HCT116 (cell line): ENCODE results near the gene TAGLN2. TPM values are rescaled to one million over a fixed set of nuclear protein-coding genes. Genes with fewer than 3 reads are reported as not detected.

ENCODE experiments used
- ATAC-seq: fragments of 200-7000 bp; cut with Tn5 transposase; 2 replicates; pipeline ENCODE4 v1.9.1; 2020; ENCODE audit warnings: mild to moderate bottlenecking, moderate library complexity
- BruUV-seq: library from RNA; stranded (reverse); fragments of 400-500 nt; replicated peaks from 2 replicates; lab custom pipeline; 2021; lab: Mats Ljungman, UMichigan
- CTCF ChIA-PET: fragments of 300-600 bp; sonication (Branson Sonifier 250); formaldehyde crosslinking; loops from one replicate; lab custom pipeline; 2021; ENCODE audit warnings: antibody characterized with exemption; lab: Charles Lee
- POLR2A ChIA-PET: fragments of 300-600, 350-600 bp; sonication (Branson Sonifier 250); formaldehyde crosslinking; loops from one replicate; lab custom pipeline; 2021; ENCODE audit warnings: antibody characterized with exemption; lab: Charles Lee
- RAD21 ChIA-PET, 2 experiments: fragments of 300-600 bp; sonication (Branson Sonifier 250); formaldehyde crosslinking; loops; one replicate each; lab custom pipeline; 2023; ENCODE audit warnings: low total read pairs in 2 of 2; ENCODE audit not compliant: uncharacterized antibody in 2 of 2, unreplicated experiment in 2 of 2, low non-redundant PET in 1 of 2; lab: Charles Lee
- DNase-seq: peaks from one replicate; pipeline ENCODE4 v3.0.0-alpha.2; 2010; ENCODE audit warnings: low read depth, low spot score
- H2AFZ ChIP-seq: fragments of 200-600 bp; shearing (Covaris generic), sonication (generic); 2 replicates; pipeline ENCODE4 v1.6.1; 2017; ENCODE audit warnings: low read depth, mixed run types, mixed read lengths, antibody characterized with exemption, low read length; ENCODE audit not compliant: poor library complexity, severe bottlenecking
- H3K27ac ChIP-seq: 2 replicates; pipeline ENCODE4 v1.5.1; 2012; ENCODE audit warnings: low read depth, low read length
- H3K27me3 ChIP-seq: fragments of 200-600 bp; sonication (generic); 2 replicates; pipeline ENCODE4 v1.6.1; 2016; ENCODE audit warnings: mixed run types, low read length, mixed read lengths; ENCODE audit not compliant: insufficient read depth
- H3K36me3 ChIP-seq, 2 experiments: fragments of 200-500 bp in 1 of 2; fragments of 200-600 bp in 1 of 2; sonication (Bioruptor generic) in 1 of 2; sonication (generic) in 1 of 2; 2 replicates each; pipeline versions ENCODE4 v1.5.1 to v1.6.1; 2014 to 2016; ENCODE audit warnings: low read length in 2 of 2, inconsistent platforms in 1 of 2, mixed read lengths in 1 of 2, mixed run types in 1 of 2; ENCODE audit not compliant: insufficient read depth in 2 of 2, control insufficient read depth in 1 of 2
- H3K4me1 ChIP-seq, 2 experiments: fragments of 200-600 bp in 1 of 2; sonication (generic) in 1 of 2; 2 replicates each; pipeline versions ENCODE4 v1.5.1 to v1.6.1; 2012 to 2017; ENCODE audit warnings: low read length in 2 of 2, inconsistent platforms in 1 of 2, mild to moderate bottlenecking in 1 of 2, mixed read lengths in 1 of 2, mixed run types in 1 of 2, moderate library complexity in 1 of 2; ENCODE audit not compliant: insufficient read depth in 2 of 2, control insufficient read depth in 1 of 2
- H3K4me2 ChIP-seq: fragments of 200-600 bp; sonication (generic); 2 replicates; pipeline ENCODE4 v1.6.1; 2017; ENCODE audit warnings: mixed run types, low read length, mixed read lengths
- H3K4me3 ChIP-seq, 2 experiments: fragments of 200-600 bp in 1 of 2; sonication (generic) in 1 of 2; replicated peaks in 1 of 2; 2 replicates each; pipeline ENCODE4 v1.5.1; 2011 to 2016; ENCODE audit warnings: low read length in 2 of 2, control low read depth in 1 of 2, low read depth in 1 of 2, mild to moderate bottlenecking in 1 of 2, mixed read lengths in 1 of 2, mixed run types in 1 of 2
- H3K79me2 ChIP-seq: fragments of 200-600 bp; sonication (generic); 2 replicates; pipeline ENCODE4 v1.6.1; 2017; ENCODE audit warnings: mild to moderate bottlenecking, mixed run types, low read length, moderate library complexity, mixed read lengths; ENCODE audit not compliant: insufficient read depth
- H3K9ac ChIP-seq: fragments of 200-600 bp; sonication (generic); 2 replicates; pipeline ENCODE4 v1.6.1; 2016; ENCODE audit warnings: low read length, mixed read lengths
- H3K9me2 ChIP-seq: fragments of 200-600 bp; sonication (generic), shearing (Covaris generic); 2 replicates; pipeline ENCODE4 v1.6.1; 2017; ENCODE audit warnings: mixed run types, mild to moderate bottlenecking, moderate library complexity; ENCODE audit not compliant: insufficient read depth
- H3K9me3 ChIP-seq, 2 experiments: fragments of 200-500 bp in 1 of 2; fragments of 200-600 bp in 1 of 2; sonication (Bioruptor generic) in 1 of 2; sonication (generic) in 1 of 2; 2 replicates each; pipeline ENCODE4 v1.6.1; 2014 to 2017; ENCODE audit warnings: low read length in 2 of 2, mixed read lengths in 2 of 2, inconsistent platforms in 1 of 2, low read depth in 1 of 2, mild to moderate bottlenecking in 1 of 2, mixed run types in 1 of 2, moderate library complexity in 1 of 2; ENCODE audit not compliant: control insufficient read depth in 1 of 2, insufficient read depth in 1 of 2
- H4K20me1 ChIP-seq: fragments of 200-600 bp; sonication (generic), shearing (Covaris generic); 2 replicates; pipeline ENCODE4 v1.6.1; 2017; ENCODE audit warnings: mixed run types, mild to moderate bottlenecking, moderate library complexity; ENCODE audit not compliant: insufficient read depth
- JUND ChIP-seq: IDR thresholded peaks from 2 replicates; pipeline ENCODE4 v1.6.1; 2012
- POLR2A ChIP-seq: IDR thresholded peaks from 2 replicates; pipeline ENCODE4 v1.7.0; 2011; ENCODE audit warnings: borderline replicate concordance; ENCODE audit not compliant: insufficient read depth, insufficient read length; ENCODE audit errors: extremely low read depth
- SIN3A ChIP-seq: IDR thresholded peaks from 2 replicates; pipeline ENCODE4 v1.6.1; 2012; ENCODE audit warnings: low read depth
- intact Hi-C: fragments of 100-400 bp; cut with micrococcal nuclease; formaldehyde crosslinking; loops from 2 replicates; pipeline ENCODE4 v1.10.0; 2022
- total RNA-seq: library from RNA; stranded (reverse); gene quantifications from one replicate; pipeline ENCODE4 v1.2.1, GENCODE V29; 2021; ENCODE audit not compliant: unreplicated experiment
- TF ChIP-seq, protein P1 (sequence below): IDR thresholded peaks from 2 replicates; pipeline ENCODE4 v1.6.1; 2012; ENCODE audit warnings: low read depth
- TF ChIP-seq, protein P2 (sequence below): IDR thresholded peaks from 2 replicates; pipeline ENCODE4 v1.6.1; 2012

The TAGLN2 gene
- total RNA-seq, 1 experiment from 2014 or later, result 127 TPM

DNA sequence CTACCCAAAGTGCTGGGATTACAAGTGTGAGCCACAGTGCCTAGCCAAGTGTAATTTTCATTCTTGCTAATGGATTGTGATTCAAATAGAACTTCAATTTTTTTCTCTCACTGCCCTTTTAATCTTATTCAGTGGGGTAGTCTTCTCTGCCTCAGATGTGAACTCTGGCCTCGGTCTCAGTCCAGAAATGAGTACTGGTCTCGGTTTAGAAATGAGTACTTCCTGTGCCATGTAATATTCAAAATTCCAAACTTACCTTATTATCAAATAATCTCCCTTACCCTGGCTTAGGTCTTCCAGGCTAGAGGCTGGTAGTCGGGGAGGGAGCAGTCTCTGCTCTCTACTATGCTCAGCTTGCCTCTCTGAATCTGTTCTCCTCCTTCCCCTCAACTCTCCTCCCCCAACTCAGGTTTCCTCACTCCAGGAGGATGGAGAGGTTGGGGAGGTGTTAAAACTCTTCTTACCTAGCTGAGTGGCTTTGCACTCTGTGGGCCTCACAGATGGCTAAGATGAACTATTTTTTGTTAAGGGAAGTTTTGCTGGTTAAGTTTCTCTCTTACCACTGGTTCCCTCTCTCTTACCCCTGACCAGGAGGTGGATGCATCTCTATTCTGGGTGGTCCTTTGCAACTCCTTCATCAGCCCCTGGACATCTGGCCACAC lies 33.5 kb upstream of the TAGLN2 start:
- Histone ChIP-seq H2AFZ (no peak overlapping the region), H3K4me2 (peak overlapping the region; percentile 47), H3K4me1 (peaks cover 6 to 24% of the 10 kb centered on the region in 2 experiments; a peak in 3 of 4 replicates), H4K20me1 (no peaks in the 10 kb centered on the region), H3K36me3 (no peaks in the 10 kb centered on the region), H3K27me3 (peaks cover under 1% of the 10 kb centered on the region), H3K4me3 (no peak overlapping the region)
- ATAC-seq, result peak; percentile 15; the same call in 1 of the 2 replicates
- intact Hi-C loops, result no loop called here
- POLR2A ChIA-PET, result no interaction called here
- TF ChIP-seq SIN3A (no peak), POLR2A (no peak), JUND (no peak)
- TF ChIP-seq, protein P1, sequence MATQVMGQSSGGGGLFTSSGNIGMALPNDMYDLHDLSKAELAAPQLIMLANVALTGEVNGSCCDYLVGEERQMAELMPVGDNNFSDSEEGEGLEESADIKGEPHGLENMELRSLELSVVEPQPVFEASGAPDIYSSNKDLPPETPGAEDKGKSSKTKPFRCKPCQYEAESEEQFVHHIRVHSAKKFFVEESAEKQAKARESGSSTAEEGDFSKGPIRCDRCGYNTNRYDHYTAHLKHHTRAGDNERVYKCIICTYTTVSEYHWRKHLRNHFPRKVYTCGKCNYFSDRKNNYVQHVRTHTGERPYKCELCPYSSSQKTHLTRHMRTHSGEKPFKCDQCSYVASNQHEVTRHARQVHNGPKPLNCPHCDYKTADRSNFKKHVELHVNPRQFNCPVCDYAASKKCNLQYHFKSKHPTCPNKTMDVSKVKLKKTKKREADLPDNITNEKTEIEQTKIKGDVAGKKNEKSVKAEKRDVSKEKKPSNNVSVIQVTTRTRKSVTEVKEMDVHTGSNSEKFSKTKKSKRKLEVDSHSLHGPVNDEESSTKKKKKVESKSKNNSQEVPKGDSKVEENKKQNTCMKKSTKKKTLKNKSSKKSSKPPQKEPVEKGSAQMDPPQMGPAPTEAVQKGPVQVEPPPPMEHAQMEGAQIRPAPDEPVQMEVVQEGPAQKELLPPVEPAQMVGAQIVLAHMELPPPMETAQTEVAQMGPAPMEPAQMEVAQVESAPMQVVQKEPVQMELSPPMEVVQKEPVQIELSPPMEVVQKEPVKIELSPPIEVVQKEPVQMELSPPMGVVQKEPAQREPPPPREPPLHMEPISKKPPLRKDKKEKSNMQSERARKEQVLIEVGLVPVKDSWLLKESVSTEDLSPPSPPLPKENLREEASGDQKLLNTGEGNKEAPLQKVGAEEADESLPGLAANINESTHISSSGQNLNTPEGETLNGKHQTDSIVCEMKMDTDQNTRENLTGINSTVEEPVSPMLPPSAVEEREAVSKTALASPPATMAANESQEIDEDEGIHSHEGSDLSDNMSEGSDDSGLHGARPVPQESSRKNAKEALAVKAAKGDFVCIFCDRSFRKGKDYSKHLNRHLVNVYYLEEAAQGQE, result no peak
- TF ChIP-seq, protein P2, sequence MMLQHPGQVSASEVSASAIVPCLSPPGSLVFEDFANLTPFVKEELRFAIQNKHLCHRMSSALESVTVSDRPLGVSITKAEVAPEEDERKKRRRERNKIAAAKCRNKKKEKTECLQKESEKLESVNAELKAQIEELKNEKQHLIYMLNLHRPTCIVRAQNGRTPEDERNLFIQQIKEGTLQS, result no peak
- TF ChIP-seq, all 23 proteins: peak for 0
- ChIA-PET RAD21 (no interaction called here), CTCF (interaction anchor here (1.2 kb wide), 1 partner anchor 13 kb away, joined by 4 read pairs; no protein-coding TSS in a partner anchor)
- no peaks in the 10 kb centered on the region for H3K79me2 ChIP-seq
- H3K9me2 ChIP-seq, result no peaks in the 10 kb centered on the region
- no peak for DNase-seq
- no peak overlapping the region for H3K9ac ChIP-seq
- no peak overlapping the region for H3K27ac ChIP-seq
- no TSS peak for BruUV-seq
- H3K9me3 ChIP-seq, result no peaks in the 10 kb centered on the region
